GM19463 (cell line): ENCODE data around the gene GPAM.
A peak's percentile ranks its signal among the peaks of the same experiment; 100 is the strongest.
"Not testable (repeated sequence)": the region's sequence is repeated elsewhere in the genome, so short reads cannot be mapped to it uniquely, and the experiment has no call there.

Experiments
- ATAC-seq: cut with Tn5 transposase; IDR thresholded peaks from one replicate; pipeline ENCODE4 v1.9.1; 2021; ENCODE audit warnings: mild to moderate bottlenecking, moderate library complexity; ENCODE audit not compliant: unreplicated experiment

GPAM gene

DNA sequence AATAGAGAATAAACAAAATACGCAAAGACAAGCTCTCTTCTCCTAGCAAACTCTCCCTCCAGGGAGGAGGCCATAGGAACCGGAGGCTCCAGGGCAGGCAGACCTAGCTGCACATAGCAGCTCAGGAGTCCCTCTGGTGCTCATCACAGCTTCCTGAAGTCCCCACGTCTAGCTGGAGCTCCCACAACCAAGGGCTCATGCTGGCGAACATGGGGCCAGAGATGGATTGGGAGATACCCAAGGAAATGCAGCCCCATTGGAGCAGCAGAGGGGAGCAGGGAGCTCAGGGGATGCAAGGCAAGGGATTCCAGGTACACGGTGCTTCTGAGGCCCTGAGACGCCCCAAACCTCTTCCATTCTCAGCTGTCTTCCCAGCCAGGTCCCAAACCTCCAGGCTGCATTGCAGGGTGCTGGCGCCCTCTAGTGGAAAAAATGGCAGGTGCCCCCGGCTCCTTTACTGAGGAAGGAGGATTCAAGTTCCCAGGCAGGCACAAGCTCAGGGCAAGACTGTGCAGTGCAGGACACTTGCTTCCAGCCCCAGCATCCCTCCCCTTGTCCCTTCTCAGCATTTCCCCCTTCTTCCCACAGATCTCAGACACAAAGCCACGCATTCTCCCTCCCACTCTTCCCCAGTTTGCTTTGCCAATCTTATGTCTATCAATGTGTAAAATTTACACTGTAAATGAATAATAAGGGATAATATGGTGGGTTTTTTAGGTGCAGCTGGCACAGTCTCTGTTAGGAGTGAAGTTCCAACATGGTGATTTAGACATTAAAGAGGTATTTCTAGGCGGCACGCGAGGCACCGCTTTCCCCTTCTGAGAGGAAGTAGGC, 46.2 kb downstream of the GPAM start:
- peak; percentile 38 for ATAC-seq

DNA sequence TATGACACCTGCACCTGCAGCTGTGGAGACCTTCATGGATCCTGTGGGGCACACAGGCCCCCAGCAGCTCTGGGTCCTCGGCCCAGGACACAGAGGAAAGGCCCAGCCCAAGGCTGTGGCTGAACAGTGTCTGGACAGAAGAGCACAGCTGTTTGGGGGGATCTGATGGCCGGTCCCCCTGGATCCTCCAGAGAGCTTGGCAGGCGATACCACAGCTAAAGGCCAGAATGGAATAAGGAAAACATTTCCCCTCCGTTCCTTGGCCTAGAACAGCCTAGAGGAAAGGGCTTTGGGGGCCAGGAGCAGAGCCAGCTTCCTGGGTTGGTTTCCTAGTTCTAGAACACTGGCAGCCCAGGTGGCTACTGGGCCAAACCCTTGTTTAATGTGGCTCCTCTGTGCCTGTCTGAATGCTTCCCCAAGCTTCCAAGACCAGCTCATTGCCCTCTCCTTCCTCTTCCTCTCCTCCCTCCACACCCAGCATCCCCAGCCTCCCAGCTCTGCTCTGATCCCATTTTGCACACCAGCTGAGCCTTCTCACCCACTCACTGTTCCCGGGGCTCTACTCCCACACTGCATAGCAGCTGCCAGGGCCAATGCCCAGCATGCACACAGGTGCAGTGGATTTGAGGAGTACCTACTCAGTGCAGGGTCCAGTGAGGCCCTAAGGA, 46.9 kb downstream of the GPAM start:
- no peak for ATAC-seq

DNA sequence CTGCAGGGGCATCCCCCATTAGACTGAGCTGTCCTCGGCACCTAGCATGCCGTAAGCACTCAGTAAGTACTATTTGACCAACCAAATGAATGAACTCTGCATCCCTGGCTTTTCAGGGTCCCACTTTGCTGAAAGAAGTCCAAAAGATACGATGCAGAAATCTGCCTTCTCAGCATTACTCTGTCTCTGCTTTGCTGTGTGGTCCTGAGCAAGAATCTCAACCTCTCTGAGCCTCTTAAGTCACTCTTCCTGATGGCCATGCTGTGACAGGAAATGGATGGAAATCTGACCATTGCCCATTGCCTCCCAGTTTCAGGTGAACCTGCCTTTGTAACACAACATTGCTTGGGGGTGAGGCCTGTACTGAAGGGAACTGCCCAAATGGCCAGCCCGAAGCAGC, 48.0 kb downstream of the GPAM start:
- ATAC-seq, result no peak

DNA sequence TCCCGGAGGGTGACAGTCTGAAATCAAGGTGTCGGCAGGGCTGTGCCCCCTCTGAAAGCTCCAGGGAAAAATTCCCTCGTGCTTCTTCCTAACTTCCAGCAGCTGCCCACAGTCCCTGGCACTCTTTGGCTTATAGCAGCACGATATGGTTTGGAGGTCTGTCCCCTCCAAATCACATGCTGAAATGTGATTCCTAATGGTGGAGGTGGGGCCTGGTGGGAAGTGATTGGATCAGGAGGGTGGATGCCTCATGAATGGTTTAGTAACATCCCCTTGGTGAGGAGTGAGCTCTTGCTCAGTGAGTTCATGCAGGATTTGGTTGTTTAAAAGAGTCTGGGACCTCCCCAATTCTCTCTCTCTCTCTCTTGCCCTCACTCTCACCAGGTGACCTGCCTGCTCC, 51.1 kb downstream of the GPAM start:
- ATAC-seq, result no peak

DNA sequence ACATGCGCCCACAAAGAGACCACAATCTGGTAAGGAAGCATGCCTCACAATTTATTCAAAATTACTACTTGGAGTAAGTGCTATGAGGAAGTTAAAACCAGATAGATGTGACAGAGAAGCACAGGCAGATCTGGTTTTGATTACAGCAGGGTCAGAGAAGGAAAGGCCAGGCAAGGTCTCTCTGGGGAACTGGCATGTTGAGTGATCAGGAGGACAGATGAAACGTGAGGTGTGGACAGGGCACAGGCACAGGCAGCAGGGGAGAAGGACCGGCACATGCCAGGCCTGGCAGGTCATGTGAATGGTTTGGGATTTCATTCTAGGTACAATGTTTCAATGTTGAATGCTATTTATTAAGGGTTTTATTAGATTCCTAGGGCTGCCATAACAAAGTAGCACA, 51.6 kb downstream of the GPAM start:
- ATAC-seq, result no peak

DNA sequence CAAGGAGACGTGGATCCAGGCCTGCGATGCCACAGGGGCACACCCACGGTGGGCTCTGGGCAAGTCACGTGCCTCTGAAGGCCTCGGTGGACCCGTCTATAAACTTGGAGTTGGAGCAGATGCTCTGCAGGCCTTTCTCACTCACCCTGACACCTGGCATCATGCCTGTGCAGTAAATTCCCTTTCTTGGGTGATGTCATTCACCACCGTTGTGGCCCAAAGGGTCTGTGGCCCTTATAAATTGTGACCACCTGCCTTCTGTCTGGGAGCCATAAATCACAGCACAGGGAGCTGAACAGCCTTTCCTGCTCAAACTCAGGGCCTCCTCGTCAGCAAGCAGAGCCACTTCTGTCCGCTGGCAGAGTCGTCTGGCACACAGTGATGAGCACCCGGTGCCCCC, 52.2 kb downstream of the GPAM start:
- ATAC-seq, result no peak

DNA sequence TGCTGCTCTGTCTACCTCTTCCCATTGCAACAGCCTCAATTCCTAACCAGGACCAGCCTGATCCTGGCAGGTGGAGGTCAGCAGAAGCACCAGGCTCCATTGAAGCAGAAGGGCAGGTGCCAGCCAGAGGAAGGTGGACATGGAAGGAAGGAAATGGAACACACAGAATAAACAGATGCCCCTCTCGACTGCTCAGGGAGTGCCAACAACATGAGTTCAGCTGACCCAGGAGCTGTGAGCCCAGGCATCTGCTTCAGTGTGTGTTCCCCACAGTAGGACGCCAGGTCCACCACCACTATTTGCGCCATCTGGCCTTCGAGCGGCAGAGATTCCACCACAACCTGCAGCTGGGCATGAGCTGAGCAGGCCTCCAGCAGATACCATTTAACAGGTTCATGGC, 56.7 kb downstream of the GPAM start:
- no peak for ATAC-seq

DNA sequence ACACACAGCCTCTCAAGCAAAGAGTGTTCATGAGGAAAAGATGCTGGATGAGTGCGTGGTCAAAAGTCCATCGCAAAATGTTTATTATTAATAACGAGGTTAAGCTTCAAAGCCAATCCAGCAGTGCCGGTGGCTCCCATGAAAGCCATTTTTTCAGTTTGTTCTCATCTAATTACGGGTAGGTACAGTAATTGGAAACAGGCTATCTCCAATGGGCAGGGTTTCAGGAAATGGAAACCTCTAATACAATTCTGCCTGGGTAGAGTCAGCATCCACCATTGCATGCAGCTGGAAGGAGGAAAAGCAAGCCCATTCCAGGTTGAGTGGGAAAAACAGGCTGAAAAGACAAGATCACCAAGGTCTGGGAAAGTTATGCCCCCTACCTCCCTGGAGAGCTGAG, 57.4 kb downstream of the GPAM start:
- no peak for ATAC-seq

DNA sequence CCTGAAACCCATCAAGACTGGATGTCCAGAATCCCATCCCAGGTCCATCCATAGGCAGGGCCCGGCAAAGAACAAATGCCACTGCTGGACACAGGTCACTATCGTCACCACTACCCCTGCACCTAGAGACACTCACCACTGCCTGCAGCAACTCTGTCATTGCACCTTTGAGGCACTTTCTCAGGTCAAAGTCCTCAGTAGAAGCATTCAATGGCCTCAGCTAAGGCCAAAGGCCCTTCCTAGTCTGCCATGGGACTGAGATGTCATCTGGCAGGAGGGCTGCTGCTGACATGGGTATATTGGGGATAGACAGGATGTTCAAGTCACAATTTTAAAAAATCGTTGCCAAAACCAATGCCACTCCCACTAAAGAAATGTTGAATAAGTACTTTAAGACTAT, 58.7 kb downstream of the GPAM start:
- no peak for ATAC-seq

DNA sequence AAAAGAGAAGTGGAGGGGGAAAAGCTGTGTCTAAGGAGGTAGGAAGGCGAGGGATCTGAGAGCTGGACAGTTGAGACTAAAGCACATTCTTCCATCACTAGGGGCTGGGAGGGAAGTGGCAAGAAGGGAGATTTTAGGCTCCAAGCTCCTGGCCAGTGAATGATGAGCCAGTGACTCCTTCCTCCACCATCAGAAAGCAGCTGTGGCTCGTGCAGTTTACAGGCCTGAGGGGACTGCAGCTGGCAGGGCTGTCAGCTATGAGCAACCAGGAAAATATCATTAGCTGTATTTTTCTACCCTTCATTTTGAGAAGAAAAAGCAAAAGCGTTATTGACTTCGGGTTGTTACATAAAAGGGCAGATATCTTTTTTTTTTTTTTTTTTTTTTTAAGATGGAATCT, 60.7 kb downstream of the GPAM start:
- ATAC-seq, result no peak

DNA sequence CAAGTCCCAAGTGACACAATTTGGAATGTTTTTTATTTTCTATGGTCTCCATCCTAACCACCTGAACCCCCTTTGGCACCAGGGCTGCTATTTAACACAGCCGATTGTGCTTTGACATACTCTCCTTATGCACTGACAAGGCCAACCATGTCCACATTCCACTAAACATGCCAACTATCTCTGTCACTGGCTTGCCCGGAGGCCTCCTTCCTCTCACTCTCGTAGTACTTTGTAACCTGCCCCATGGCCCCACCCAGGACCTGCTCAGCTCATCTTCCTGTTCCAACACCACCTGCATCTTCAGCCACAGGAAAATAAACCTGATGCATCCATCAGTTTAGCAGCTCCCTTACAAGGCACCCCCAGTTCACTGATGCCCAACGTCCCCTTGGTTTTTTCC, 63.1 kb downstream of the GPAM start:
- no peak for ATAC-seq

DNA sequence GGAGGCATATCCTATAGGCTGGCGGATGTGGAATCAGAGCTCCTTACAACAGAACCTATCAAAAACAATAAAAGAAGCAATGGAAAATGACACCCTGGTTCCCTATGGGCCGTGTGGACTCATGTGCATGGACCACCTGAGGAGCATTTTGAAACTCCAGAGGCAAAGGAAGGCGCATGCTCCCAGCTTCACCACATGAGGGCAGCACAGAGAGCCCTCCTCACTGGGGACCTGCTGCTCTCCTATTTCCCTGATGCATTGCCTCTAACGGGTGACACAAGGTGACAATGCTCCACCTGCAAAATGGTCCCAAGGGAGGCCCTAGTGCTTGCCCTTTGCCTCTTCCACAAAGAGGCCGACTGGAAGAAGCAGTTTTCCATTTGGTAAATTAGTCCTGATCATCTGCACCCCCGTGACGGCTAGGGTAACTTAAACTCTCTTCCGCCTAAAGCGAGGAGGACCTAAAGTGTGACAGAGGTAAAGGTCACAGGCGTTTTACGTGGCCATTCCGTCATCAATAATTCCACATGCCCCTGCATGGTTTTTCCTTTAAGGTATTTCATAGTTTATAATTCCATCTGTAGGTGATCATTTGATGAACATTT, 67.7 kb downstream of the GPAM start:
- ATAC-seq, result peak; percentile 92

DNA sequence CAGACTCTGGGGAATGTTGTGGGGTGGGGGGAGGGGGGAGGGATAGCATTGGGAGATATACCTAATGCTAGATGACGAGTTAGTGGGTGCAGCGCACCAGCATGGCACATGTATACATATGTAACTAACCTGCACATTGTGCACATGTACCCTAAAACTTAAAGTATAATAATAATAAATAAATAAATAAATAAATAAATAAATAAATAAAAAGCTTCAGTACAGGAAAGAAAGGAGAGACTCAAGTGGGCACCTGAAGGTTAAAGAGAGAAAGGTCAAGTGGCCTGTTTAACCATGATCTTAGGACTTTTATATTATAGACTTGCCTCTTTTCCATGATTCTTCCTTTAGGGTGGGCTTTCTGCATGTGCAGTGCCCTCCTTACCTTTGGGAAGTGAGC, 73.8 kb downstream of the GPAM start:
- not testable (repeated sequence) for ATAC-seq
